T-helper 22 cell (primary cell): Measurements from ENCODE around the gene CACNA2D4.

Experiments used
- DNase-seq: peaks from one replicate; pipeline ENCODE4 v3.0.0-alpha.2; 2020; ENCODE audit warnings: low read depth

The CACNA2D4 gene

DNA sequence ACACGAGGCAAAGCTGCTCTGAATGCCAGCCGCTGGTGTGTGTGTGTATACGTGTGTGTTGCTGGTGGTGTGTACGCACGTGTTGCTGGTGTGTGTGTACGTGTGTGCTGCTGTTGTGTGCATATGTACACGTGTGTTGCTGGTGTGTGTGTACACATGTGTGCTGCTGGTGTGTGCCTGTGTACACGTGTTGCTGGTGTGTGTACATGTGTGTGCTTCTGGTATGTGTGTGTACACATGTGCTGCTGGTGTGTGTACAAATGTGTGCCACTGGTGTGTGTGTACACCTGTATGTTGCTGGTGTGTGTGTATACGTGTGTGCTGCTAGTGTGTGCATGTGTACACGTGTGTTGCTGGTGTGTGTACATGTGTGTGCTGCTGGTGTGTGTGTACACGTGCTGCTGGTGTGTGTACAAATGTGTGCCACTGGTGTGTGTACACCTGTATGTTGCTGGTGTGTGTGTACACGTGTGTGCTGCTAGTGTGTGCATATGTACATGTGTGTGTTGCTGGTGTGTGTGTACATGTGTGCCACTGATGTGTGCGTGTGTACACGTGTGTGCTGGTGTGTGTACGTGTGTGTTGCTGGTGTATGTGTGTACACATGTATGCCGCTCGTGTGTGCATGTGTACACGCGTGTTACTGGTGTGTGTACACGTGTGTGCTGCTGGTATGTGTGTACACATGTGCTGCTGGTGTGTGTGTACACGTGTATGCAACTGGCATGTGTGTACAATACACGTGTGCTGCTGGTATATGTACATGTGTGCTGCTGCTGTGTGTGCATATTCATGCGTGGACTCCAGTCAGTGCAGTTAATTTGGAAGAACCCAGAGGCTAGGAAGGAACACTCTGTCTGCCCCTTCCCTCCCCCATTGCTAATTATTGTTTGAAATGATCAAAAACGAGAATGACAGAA is 47.2 kb downstream of the CACNA2D4 start:
- no peak for DNase-seq

DNA sequence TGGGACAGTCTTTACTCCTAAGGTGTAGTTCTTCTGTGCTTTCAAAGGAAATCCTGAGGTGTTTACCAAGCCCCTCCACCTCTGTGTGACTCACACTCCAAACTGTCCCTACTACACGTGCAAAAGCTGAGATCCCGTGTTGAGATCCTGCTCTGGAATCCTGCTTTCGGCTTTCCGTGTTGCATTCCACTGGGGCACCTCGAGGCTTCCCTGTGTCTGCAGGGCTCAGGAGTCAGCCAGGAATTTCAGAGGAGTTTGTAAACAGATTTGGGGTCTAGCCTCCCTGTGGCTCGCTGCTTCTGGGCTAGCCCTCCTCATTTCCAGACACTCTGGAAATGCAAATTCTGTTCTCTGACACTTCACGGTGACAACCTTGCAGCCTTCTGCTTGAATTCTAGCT is 48.4 kb downstream of the CACNA2D4 start:
- DNase-seq = no peak

DNA sequence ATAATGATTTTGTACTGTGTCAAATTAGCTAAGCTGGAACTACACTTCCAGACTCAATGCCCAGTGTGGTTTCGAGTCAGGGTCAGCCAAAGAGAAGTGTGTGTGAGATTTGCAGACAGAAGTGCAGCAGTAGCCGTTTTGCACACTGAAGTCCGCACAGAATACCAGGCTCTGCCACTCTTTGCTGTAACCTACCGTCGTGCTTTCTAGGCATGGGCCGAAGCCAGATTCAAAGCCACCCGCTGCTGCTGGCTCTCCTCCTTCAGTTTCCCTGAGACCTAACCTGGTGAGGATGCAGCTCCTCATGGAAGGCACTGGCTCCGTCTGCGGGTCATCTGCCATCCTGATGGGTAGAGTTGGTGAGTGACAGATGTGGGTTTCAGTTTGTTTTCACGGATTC is 49.3 kb downstream of the CACNA2D4 start:
- no peak for DNase-seq

DNA sequence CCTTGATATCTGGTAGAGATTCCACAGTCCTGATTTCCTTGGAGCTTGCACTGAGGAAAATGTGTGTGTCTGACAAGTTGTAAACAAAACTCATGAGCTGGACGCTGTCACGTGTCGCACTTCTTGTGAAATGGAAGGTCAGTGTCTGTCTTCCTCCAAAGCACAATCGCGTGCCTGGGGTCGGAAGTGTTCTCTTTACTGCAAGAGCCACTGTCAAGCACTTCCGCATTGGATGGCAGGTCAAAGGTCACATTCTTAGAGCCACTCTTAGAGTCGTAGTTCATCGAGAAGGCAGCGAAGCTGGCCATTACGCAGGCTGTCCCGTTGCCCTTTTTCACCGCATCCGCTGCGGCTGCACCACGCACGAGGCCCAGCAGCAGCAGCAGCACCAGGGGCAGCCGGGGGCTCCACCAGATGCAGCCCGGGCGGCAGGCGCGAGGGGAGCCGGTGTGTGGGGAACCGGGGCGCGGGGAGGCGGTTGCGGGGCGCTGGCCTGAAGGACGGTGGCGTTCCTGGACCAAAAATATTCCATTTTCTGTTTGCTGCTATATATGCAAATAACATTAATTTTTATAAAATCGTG is 53.1 kb downstream of the CACNA2D4 start:
- no peak for DNase-seq

DNA sequence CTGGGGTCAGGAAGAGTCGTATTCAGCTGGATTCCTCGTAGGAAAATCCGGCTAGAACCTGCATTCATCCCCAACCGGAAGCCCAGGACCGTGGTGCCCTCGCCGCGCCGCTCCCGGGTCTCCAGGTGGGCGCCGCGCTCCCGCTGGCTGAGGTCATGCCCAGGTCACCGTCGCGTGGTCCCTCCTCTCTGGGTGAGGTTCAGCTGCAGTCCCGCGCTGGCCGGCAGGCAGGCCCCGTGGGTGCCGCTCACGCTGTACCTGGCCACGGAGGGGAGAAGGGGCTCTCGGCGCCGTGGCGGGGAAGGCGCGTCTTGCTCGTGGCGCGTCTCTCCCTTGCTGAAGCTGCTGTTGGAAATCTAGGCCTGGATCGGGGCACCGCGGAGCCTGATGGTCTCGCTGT is 53.6 kb downstream of the CACNA2D4 start:
- DNase-seq = no peak

DNA sequence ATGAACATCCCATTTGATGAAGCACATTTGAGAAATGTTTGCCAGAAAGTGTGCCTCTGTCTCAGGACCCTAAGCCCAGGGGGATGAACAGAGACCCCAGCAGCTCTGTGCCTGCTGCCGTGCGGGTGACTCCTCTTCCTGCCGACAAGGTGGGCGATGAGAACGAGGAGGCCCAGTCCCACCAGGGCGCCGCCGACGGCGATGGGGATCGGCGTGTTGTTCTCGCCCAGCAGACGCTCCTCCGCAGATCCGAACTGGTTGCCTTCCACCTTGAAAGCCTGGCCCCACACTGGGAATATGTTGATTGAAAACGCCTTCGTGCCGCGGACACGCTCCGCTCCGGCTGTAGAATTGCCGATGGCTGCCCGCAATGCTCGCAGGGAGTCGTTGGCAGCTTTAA is 54.0 kb downstream of the CACNA2D4 start:
- DNase-seq = no peak

DNA sequence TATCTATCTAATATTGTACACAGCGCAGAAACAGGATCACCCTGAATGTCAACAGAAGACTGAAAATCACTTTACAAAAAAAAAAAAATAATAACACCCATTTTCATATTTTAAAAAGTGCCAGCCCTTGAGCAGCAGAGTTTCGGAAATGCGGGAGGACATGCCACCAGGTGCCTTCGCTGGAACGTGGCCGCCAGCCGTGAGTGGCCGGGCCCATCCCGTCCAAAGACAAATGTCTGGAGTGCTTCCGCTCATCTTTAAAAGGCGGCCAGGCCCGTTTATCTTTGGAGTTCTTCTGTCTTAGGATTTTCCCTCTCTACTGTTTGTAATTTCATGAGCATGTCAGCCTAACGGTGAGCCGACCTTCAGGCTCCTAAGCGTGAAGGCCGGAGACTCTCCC is 54.6 kb downstream of the CACNA2D4 start:
- no peak for DNase-seq

DNA sequence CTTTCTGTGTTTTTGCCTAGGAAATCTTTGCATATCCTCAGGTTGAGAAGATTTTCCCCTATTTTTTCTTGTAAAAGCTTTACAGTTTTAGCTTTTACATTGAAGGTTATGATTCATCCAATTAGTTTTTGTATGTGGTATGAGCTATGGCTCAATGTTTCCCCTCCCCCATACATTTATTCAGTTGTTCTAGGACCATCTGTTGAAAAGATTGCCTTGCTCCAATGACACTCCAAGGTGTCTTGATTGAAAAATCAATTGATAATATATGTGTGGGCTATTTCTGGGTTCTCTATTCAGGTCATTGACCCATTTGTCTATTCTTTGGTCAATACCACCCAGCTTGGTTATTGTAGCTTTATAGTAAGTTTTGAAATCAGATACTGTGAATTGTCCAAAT is 55.5 kb downstream of the CACNA2D4 start:
- DNase-seq = no peak

DNA sequence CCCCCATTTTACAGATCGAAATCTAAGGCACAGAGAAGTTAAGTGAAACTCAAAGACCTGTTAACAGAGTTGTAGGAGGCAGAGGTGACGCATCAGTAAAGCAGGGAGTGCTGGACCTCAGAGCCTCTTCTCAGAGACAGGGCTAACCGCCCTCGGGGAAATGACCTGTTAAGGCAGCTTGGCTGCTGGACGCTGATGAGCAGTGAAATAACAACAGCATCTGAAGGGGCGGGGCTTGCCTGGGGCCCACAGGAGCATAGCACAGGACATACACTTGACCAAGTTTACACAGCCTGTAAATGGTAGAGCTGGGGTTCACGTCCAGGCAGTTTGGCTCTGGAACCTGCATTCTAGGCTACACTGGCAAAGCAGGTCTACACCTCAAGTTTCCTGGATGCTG is 58.8 kb downstream of the CACNA2D4 start:
- DNase-seq = no peak

DNA sequence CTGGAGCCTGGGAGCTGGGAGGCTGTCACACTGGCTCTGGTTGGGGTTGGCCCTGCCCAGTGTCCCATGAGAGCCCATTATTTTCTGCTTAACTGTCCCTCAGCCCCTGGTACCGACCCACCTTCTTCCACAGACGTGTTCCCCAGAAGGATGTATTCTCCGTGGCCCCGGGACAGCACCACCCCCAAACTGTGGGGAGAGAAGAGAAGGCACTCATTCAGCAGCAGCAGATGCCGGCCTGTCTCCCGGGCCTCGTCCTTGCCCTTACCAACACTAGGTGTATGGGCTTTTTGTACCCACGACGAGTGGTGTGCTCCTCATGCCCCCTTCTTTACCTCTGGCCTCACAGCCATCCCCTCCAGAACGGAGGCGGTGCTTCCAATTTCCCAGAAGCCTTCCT is 60.0 kb downstream of the CACNA2D4 start:
- DNase-seq = no peak

DNA sequence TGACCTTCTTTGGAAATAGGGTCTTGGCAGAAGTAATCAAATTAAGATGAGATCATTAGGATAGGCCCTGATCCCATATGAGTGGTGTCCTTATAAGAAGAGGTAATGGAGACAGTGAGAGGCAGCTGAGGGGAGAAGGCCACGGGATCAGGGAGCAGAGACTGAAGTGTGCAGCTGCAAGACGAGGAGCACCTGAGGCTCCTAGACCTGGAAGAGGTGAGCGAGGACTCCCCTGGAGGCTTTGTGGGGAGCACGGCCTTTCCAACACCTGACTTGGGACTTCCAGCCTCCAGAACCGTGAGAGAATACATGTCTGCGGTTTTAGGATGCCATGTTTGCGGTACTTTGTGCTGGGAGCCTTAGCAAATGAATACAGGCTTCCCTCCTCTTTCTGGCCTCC is 60.6 kb downstream of the CACNA2D4 start:
- no peak for DNase-seq

DNA sequence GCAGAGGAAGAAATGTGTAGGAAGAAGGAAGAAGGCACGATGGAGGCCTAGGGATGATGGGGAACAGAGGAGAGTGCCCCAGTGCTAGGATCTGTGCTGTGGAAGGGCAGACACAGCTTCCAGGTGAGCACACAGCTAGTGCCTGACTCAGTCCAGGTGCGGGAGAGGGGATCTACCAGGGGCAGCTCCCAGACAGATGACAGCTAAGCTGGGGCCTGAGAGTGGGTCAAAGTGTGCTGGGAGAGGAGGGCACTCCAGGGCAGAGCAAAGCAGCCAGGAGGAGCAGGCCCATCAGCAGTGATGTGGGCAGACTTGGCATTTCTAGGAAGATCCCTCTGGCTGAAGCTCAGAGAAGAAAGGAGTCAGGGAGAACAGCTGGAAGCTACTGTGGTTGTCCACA is 61.4 kb downstream of the CACNA2D4 start:
- DNase-seq = no peak

DNA sequence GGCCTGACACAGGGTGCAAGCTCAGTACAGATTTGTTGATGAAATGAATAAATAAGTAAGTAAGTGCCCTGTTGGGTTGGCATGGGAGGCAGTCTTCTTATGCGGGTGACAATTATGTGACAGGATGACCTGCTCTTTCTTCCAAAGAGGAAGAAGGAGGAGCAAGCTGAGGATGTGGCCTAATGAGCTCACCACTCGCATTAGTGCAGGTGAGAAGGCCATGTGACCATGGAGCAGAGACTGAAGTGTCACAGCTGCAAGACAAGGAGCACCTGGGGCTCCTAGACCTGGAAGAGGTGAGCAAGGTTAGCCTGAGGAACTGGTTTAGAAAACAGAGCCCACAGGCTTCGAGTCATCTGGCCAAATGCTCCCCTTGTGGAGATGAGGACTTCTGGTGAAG is 63.2 kb downstream of the CACNA2D4 start:
- no peak for DNase-seq

DNA sequence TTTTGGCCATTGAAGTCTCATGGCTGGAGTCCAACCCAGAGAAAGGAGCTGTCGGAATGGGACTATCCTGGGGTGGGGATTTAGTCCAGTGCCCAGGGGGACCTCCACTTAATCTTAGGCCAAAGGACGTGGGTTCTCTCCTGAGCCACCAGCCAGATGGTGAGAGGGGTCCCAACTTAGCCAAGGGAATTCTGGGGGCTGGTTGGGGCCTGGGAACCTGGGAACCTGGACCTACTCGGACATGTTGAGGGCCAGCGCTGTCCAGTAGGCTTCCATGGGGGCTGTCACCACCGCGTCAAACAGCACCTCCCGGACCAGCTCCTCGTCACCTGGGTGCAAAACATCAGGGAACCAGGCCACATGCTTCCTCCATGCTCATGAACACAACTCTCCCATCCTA is 64.7 kb downstream of the CACNA2D4 start:
- no peak for DNase-seq

DNA sequence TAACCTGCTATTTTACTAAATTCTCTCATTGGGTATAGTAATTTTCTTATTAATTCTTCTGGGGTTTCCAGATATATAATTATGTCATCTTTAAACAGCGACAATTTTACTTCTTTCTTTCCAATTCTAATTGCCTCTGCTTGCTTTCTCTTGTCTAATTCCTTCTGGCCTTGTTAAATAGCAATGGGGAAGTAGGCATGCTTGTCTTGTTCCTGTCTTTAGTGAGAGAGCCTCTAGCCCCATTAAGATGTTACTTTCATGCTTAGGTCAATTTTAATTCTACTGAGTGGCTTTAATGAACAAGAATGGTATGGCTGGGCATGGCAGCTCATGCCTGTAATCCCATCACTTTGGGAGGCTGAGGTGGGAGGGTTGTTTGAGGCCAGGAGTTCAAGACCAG is 66.4 kb downstream of the CACNA2D4 start:
- no peak for DNase-seq

DNA sequence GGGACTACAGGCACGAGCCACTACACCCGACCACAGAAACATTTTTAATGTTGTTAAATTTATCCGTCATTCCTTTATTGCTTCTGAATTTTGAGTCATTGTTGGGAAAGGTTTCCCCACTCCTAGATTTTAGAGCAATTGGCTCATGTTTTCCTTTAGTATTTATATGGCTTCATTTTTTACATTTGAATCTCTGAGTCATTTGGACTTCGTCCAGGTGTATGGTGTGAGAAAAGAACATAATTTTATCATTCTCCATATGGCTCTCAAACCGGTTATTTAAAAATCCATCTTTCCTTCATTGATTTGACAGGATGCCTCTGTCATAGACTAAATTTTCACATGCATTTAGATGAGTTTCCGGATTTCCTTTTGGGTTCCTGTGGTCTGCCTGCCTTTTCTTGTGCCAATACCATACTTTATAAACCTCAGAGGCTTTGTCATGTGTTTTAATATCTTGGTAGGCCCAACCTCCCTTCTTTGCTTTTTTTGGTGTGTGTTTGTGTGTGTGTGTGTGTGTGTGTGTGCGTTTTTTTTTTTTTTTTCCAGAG is 67.2 kb downstream of the CACNA2D4 start:
- no peak for DNase-seq

DNA sequence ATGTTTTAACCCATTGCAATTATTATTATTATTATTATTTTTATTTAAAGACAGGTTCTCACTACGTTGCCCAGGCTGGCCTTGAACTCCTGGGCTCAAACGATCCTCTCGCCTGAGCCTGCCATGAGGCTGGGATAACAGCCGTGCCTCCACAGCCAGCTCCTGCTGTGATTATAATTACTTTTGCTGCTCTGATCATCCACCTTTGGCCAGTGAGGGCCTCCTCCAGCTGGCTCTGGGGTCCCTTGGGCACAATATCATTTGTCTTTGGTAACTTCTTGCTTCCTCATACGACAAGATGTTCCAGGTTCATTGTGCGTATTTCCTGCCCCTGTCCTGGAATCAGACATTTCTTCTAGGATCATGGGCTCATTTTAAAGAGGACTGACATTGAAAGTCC is 69.7 kb downstream of the CACNA2D4 start:
- no peak for DNase-seq

DNA sequence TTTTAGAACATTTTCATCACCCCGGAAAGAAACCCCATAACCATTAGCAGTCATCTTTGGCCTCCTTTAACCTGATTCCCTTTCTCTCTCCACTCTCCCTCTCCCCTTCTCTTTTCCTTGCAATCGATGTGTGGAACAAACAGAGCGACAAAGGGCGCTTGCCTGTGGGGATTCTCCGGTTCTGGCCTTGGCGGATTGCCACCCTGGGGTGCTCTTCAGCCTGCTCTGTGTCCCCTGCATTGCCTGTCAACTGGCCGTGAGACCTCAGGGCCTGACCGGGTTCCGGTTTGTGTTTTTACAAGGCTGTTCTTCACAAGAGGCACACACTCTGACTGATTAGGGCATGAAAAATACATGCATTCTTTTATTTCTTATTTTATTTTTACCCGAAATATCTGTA is 70.3 kb downstream of the CACNA2D4 start:
- DNase-seq = no peak

DNA sequence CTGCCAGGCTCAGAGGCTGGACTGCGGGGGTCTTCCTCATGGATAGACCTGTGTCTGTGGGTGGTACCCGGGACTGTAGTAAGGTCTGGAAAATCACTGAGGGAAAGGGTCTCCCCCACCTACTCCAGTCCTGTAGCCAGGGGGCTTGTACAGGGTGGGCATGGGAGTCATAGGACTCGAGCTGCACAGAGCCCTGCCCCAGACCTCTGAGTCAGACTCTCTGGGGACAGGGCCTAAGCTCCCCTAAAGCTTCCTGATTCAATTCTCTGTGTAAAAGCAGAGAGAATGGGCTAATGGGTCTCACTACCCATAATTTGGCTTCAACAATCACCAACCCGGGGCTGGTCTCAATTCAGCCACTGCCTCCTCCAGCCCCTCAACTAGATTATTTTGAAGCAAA is 71.0 kb downstream of the CACNA2D4 start:
- DNase-seq = no peak

DNA sequence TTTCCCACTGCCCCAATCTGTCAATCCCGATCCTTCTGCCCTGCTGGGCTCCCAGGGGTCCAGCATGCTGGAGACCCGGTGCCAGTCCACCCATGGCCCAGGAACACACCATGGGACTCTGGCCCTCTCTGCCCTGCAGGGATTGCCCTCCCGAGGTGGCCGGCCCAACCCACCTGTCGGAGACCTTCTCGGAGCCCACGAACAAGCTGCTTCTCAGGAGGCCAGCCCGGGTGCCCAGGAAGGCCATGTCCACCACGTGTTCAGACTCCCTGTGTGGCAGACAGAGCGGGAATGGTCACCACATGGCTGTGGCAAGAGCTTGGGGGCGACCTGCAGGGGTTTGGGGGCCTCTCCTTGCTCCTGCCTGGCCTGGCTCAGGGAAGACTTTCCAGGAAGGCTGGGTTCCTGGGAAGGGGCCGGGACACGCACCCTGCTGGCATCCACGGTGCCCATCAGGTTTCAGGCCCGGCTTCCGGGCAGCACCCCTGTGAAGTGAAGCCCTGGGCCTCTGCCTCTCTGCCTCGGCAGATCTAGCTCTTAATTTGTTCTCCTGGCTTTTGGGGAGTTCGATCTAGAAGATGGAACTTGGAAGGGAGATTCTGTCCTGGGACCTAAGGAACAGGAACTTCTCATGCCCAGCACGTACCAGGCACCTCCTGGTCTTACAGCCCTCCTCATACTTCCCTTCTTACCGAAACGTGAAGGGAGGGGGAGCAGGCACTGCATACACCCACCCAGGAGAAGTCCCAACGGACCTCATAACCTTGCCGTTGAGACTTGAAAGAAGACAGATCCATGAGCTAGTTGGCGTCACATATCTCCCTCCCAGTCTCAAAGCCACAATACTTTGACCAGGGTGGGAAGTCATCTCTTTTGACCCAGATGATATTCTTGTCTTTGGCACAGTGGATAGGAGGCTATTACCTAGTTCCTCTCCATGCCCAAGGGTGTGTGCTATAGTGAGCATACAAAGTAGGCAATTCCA is 71.7 kb downstream of the CACNA2D4 start:
- no peak for DNase-seq

DNA sequence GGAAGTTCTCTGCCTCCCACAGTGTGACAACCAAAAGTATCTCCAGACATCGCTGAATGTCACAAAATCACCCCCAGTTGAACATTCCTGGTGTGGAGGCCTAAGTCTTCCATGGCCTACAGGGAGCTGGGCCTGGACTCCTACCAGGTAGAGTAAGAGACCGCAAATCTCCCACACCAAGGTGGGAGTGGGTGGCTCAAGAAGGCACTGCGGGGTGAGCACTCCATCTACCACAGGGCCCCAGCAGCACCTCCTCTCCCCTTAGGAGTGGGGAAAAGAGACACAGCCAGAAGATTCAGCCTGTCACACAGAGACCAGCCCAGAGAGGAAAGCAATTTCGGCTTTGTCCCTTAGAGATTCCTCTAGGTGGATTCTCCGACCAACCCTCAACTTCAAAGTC is 72.6 kb downstream of the CACNA2D4 start:
- DNase-seq = no peak

DNA sequence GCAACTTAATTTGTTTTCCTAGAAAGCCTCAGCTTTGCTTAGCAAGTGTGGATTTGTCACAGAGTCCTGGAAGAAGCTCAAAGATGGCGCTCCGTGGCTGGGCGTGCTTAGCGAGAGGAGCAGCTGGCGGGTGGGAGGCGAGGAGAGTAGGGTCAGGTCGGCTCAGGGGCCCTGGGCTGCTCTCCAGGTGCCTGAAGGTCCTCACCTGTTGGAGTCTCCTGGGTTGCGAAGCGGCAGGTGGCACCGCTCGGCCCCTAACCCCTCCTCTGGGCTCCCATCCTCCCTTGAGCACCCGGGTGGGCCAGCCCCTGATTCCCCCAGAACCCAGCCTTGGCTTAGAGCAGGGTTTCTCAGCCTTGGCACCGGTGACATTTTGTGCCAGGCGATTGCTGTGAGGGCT is 73.0 kb downstream of the CACNA2D4 start:
- no peak for DNase-seq
